IPS-18c (cell line): Measurements from ENCODE around the gene SPRR1A.

Experiments
- H3K4me3 ChIP-seq: 2 replicates; pipeline ENCODE4 v1.7.0; 2013; ENCODE audit warnings: low read depth, mild to moderate bottlenecking, low read length, moderate library complexity; ENCODE audit not compliant: insufficient read depth
- H3K9me3 ChIP-seq: one replicate; pipeline ENCODE4 v1.6.1; 2013; ENCODE audit warnings: mild to moderate bottlenecking, low read length, moderate library complexity; ENCODE audit not compliant: control insufficient read depth, insufficient read depth

Gene SPRR1A, protein sequence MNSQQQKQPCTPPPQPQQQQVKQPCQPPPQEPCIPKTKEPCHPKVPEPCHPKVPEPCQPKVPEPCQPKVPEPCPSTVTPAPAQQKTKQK

GRCh38 chr1:152983743-152984142, at the start of gene SPRR1A:
TSS of gene SPRR1A (plus strand) at chr1:152984081. CDS start at chr1:152985231, 1,150 bp downstream.
- H3K9me3 ChIP-seq: no peaks in the 10 kb centered on the region
- H3K4me3 ChIP-seq: no peak within 1 kb of the TSS

GRCh38 chr1:152940614-152941013, 43.3 kb upstream of the SPRR1A start:
- no peak overlapping the region for H3K4me3 ChIP-seq
- H3K9me3 ChIP-seq: peaks cover 2% of the 10 kb centered on the region

DNA sequence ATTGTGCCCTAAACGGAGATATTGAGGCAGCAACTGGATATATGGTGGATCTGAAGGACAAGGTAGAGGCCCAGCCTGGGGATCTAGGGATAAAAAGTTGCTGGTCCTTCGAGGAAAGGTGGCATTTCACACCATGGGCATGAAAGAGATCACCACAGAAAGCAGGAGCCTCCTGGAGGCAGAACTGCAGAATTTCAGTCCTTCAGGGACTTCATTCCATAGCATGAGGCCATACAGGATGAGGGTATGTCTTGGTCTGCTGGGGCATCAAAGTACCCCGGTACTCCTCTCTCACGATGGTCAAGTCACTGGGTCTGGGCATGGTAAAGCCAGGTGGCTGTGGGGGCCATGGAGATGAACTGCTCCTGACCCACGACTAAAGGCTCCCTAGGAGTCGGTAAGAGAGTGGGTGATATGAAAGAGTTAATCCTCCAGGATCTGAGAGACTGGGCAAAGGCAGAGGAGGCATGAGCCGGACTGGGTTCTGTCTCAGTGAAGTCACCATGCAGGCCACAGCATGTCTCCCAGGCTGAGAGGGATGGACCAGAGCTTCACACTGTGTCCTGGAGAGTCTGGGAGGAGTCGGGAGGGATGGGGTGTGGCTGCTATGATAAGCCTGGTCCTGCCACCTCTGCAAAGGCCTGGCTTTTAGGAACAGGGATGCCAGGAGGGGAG, 42.7 kb upstream of the SPRR1A start:
- H3K4me3 ChIP-seq: no peak overlapping the region
- peaks cover 2% of the 10 kb centered on the region for H3K9me3 ChIP-seq

DNA sequence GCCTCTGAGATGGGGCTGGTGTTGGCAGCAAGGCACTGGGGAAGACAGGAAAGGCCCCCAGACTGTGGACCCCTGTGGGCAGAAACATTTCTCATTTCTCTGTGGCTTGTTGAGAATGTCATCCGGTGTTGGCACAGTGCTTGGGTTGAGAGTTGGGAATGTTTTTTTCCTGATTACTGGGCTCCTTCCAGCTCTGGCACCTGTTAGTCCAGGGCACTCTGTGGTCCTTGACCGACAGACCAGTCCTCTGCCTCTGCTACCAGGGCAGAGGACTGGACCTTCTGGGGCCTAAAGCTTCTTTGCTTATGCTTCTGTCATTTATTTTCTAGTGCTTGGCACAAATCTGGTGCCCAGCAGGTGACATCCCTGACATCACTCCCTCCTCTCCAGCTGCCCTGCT, 41.7 kb upstream of the SPRR1A start:
- no peak overlapping the region for H3K4me3 ChIP-seq

GRCh38 chr1:152946248-152946647, 37.6 kb upstream of the SPRR1A start:
- Histone ChIP-seq H3K4me3 (no peak overlapping the region), H3K9me3 (peaks cover under 1% of the 10 kb centered on the region)

More for the DNA sequence above, 41.7 kb upstream of the SPRR1A start:
- H3K9me3 ChIP-seq: peaks cover 2% of the 10 kb centered on the region

DNA sequence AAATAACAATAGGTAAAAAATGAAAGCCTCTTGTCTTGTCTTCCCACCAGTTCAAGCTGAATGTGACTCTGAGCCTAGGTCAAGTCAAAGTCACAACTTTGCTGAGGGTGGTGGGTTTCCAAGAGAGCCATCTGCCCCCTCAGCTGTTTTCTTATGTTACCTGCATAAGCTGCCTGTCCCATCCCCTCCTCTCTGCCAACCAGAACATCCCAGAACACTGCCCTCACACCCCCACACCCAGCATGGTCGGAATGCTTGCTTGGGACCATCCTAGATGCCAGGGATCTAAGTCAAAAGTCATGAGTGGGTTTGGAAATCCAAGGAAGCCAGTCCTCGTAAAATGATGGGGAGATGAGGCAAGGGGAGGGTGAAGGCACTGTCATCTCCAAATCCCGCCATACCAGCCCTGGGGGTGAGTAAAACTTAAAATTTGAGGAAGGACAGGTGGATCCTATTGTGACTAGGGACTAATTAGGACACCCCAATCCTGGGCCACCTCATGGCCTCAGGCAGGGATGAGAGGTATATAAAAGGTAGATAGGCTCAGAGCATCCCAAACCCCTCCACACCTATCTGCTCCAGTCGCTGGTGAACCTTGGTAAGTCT, 37.1 kb upstream of the SPRR1A start, which contains the start of gene SPRR5:
Gene SPRR5, plus strand, starts transcription at position 556 of the 606 bp plus-strand sequence. CDS start 1,349 bp downstream, outside the sequence.
- H3K9me3 ChIP-seq: no peaks in the 10 kb centered on the region
- H3K4me3 ChIP-seq: no peak within 1 kb of the TSS

GRCh38 chr1:152951711-152952110, 32.2 kb upstream of the SPRR1A start:
- Histone ChIP-seq H3K4me3 (no peak overlapping the region), H3K9me3 (no peaks in the 10 kb centered on the region)

DNA sequence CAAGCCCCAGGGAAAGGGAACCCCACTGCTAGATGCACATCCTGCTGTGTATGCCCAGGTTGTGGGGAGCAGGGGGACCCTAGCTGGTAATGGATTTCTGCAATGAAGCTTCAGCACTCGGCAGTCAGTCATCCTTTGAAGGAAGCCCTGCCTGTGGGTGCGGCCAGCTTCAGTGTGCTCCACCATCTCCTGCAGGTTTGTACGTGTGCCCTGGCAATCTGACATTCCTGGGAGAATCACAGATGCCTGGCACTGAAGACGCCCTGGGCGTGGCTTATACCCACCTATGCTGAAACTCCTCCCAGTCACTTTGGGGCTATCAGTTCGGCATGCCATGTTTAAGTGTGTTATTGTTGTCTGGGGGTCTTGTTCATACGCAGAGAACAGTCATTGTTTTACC, 30.1 kb upstream of the SPRR1A start:
- Histone ChIP-seq H3K9me3 (no peaks in the 10 kb centered on the region), H3K4me3 (no peak overlapping the region)

DNA sequence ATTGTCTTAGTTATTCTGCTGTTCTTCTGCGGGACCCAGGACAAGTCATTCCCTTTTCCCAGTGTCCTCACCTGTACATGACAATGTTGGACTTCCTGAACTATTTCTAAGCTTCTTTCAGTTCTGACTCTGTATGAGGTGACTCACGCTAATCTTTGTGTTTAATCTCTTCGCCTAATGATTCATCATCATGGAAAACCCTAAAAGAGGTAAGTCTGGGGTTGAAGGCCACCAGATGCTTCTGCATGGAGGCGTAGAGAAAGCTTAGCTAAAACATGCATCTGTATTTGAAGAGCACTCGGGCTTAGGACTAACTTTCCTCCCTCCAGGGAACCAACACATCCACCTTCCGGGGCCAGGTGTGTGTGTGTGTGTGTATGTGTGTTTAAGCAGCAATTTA, 29.4 kb upstream of the SPRR1A start:
- Histone ChIP-seq H3K4me3 (no peak overlapping the region), H3K9me3 (no peaks in the 10 kb centered on the region)

DNA sequence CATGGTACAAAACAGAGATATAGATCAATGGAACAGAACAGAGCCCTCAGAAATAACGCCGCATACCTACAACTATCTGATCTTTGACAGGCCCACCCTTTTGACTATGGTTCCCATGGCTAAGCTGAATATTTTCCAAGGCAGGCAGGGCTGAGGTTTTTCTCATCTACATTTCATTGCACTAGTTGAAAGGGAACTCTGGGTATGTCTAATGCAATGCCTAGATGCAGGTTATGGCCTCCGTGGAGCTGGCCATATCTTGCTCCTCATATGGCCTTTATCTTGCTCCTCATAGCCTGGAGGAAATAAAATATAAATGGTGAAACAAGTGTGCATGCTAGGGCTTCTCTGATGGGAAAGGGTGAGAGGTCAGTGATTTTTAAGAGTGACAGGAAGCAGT, 26.3 kb upstream of the SPRR1A start:
- H3K9me3 ChIP-seq: no peaks in the 10 kb centered on the region

GRCh38 chr1:152959273-152959672, 24.6 kb upstream of the SPRR1A start:
- no peaks in the 10 kb centered on the region for H3K9me3 ChIP-seq
- H3K4me3 ChIP-seq: no peak overlapping the region

More for the DNA sequence above, 26.3 kb upstream of the SPRR1A start:
- H3K4me3 ChIP-seq: no peak overlapping the region

GRCh38 chr1:152959801-152960451, 24.0 kb upstream of the SPRR1A start:
- Histone ChIP-seq H3K4me3 (no peak overlapping the region), H3K9me3 (no peaks in the 10 kb centered on the region)

DNA sequence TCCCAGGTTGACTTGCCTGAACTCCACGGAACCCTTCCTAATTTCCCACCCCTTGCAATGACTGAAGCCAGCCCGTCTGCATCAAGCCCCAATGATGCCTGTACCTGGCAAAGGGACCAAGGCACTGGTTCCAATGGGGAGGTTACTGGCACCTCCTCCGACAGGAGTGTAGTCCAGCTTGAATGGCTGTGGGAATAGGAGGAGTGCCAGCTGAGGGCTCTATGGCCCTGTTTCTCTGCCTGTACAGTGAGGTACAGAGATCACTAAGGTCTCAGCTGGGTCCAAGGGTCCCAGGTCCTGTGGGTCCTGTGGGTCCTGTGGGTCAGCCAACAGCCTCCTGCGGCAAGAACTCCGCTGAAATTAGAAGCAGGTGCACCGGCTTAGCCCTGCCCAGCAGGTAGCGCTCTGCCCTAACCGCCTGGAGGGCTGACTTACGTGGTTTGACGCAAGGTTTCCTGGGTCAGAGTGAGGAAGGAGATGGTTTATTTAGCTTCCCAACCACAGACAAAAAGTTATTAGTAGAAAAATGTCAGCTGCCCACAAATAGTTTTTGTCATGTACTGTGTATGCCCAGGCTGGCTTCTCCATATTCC, 23.3 kb upstream of the SPRR1A start:
- Histone ChIP-seq H3K9me3 (no peaks in the 10 kb centered on the region), H3K4me3 (no peak overlapping the region)

DNA sequence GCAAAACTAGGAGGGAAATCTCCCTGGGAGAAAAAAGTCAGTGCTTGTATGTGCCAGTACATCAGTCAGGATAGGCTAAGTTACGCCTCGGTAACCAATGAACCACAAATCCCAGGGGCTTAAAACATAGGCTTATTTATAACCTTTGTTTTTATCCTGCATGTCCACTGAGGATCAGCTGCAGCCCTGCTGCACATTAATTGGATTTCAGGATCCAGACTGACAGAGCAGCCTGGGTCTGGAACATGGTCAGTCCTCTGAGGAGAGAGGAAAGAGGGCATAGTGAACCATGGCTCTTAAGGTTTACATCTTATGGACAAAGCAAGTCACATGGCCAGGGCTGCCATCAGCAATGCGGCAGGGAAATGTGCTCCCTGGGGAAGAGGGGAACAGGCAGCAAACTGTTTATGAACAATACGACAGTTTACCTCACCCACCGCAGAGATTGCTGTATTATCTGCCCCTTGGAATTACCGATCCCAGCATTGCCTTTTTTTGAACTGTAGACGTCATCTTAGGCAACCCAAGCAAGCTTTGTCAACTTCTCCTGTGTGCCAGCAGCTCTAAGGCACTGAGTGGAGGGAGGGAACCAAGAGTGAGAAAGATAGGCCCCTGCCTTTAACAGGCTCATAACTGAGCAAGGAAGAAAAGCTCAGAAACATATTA, 22.5 kb upstream of the SPRR1A start:
- H3K4me3 ChIP-seq: no peak overlapping the region
- no peaks in the 10 kb centered on the region for H3K9me3 ChIP-seq

DNA sequence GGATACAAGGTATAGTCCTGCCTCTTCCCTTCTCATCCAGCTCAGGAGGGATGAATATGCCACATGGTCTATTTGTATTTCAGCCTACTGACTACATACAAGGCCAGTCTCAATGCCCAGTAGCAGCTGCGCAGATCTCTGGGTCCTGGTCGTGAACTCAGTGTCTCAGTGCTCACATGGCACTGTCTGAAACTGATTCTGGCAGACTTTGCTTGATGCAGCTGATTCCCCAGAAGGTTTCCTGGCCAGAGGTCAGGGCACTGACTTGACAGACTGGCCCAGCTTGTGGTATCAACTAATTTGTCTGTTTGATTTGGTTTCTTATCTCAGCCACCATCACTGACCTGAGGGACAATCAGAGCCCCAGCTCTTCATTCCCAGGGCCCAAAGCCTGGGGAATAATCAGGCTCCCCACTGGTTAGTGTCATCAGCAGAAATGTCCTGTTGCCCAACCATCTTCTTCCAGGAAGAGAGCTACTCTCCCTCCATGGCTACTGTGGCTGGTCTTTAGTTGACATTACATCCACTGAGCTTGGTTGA, 20.9 kb upstream of the SPRR1A start:
- H3K4me3 ChIP-seq: no peak overlapping the region
- no peaks in the 10 kb centered on the region for H3K9me3 ChIP-seq

DNA sequence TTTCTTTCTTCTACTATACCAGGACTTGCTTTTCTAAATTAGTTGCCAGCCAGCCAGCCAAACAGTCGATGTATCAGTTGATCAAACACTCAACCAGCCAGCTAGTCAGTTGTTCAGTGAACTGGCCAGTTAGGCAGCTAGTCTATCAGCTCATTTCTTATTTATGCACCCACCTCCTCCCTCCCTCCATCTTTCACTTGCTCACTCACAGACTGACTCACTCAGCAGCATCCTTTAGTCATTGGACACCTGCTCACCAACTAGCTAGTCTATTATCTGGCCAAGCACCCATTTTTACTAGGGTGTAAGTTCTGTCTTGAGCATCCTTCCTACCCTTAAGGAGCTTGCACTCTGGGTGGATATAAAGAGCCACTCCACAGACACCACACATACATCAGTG, 19.3 kb upstream of the SPRR1A start:
- no peak overlapping the region for H3K4me3 ChIP-seq
- H3K9me3 ChIP-seq: no peaks in the 10 kb centered on the region

GRCh38 chr1:152965853-152966252, 18.0 kb upstream of the SPRR1A start:
- no peak overlapping the region for H3K4me3 ChIP-seq

More at GRCh38 chr1:152965853-152966252, 18.0 kb upstream of the SPRR1A start:
- no peaks in the 10 kb centered on the region for H3K9me3 ChIP-seq
